ENCODE data around the gene HCN1.

DNA sequence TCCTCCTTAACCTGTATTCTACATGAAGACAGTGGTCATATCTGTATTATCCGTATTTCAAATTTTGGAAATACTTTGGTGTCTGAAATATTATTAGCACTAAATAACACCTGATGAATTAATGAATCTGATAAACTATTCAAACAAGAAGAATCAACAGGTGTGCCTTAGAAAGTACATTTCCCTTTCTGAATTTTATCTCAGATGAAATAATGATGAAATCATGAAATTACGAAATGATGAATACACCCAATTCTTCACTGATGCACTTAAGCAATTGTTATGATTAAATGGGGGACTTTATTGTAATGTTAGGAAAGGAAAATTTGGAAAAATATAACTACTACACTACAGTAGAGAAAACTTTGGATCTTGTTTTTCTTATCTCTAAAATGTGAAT lies 313.6 kb downstream of the HCN1 start:
- TF ChIP-seq, protein P1, sequence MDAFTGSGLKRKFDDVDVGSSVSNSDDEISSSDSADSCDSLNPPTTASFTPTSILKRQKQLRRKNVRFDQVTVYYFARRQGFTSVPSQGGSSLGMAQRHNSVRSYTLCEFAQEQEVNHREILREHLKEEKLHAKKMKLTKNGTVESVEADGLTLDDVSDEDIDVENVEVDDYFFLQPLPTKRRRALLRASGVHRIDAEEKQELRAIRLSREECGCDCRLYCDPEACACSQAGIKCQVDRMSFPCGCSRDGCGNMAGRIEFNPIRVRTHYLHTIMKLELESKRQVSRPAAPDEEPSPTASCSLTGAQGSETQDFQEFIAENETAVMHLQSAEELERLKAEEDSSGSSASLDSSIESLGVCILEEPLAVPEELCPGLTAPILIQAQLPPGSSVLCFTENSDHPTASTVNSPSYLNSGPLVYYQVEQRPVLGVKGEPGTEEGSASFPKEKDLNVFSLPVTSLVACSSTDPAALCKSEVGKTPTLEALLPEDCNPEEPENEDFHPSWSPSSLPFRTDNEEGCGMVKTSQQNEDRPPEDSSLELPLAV (CRISPR knock-in tag; conservative IDR thresholded peaks at IDR 0.05; ENCODE audit: low read depth): no peak
- TF ChIP-seq SKIL (CRISPR knock-in tag; IDR thresholded peaks at IDR 0.05; ENCODE audit: borderline replicate concordance): no peak
- no peak for TF ChIP-seq ZBTB38 (CRISPR knock-in tag; IDR thresholded peaks at IDR 0.05)
- no peak for TF ChIP-seq ZZZ3 (CRISPR knock-in tag; IDR thresholded peaks at IDR 0.05; ENCODE audit: borderline replicate concordance)

Measured in HepG2 (cell line).